Stimulated activated CD8-positive, alpha-beta memory T cell treated with anti-CD3 and anti-CD28 coated beads, Interleukin-2, amount 100 ng/mL, for 1 hour (primary cell): ENCODE results near the gene BLOC1S1.

ENCODE experiments used
- DNase-seq, 2 donors: peaks; one replicate each; pipeline ENCODE4 v3.0.0-alpha.2; 2020; ENCODE audit warnings: low read depth in 2 of 2

The BLOC1S1 gene

DNA sequence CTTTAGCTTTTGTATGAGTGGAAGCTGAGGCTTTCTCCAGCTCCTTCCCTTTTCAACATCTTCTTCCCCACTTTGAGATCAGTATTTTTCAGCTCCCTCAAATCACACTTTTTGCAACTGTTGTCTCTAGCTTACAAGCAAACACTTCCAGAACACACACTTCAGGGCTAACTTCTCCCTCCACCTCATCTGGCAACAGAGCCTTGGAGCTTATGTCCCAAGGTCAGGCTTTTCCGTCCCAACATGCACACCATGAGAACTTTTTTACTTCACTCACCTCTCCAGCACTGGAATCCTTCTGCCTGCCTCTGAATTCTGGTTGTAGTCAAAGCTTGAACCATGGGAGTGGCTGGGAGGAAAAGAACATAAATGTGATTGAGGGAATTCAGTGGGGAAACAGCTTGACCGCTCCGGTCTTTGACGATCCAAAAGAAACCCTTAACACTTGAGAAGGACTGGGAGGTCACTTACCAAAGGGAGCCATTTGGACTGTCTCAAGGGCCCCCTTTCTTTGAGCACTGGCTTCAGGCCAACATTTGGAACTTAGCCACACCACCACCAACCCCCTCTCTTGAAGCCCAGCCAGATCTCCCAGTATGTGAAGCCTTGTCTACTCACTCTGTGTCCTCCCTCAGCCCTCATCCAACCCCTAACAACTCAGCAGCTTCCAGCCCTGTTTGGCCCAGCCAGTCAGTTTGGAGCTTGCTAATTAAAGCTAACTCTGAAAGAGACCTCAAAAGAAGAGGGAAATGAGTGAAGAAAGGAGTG, 3.9 kb upstream of the BLOC1S1 start:
- no peak for DNase-seq

- DNase-seq: no peak
Observed at GRCh38 chr12:55712700-55713415, 3.0 kb upstream of the BLOC1S1 start.

GRCh38 chr12:55713721-55714120, 2.1 kb upstream of the BLOC1S1 start:
- DNase-seq: no peak

GRCh38 chr12:55715169-55715764, 579 bp upstream of the BLOC1S1 start:
- DNase-seq: no peak

DNA sequence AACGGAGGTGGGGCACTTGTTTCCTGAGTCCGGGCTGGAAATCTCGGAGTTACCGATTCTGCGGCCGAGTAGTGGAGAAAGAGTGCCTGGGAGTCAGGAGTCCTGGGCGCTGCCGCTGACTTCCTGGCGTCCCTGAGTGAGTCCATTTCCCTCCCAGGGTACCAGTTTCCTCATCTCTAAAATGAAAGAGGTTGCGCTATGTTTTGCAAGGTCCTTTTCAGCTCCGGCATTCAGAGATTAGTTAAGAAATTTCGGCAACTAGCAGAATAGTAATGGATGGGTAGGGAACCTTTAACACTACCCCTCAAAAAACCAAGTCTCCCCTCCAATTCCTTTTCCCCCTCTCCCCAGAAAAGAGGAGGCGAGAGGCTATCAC, 724 bp downstream of the BLOC1S1 start:
- no peak for DNase-seq

GRCh38 chr12:55717011-55718007, 1.5 kb downstream of the BLOC1S1 start:
- DNase-seq: no peak

- DNase-seq: no peak
Observed at GRCh38 chr12:55718015-55718414, 2.2 kb downstream of the BLOC1S1 start.

DNA sequence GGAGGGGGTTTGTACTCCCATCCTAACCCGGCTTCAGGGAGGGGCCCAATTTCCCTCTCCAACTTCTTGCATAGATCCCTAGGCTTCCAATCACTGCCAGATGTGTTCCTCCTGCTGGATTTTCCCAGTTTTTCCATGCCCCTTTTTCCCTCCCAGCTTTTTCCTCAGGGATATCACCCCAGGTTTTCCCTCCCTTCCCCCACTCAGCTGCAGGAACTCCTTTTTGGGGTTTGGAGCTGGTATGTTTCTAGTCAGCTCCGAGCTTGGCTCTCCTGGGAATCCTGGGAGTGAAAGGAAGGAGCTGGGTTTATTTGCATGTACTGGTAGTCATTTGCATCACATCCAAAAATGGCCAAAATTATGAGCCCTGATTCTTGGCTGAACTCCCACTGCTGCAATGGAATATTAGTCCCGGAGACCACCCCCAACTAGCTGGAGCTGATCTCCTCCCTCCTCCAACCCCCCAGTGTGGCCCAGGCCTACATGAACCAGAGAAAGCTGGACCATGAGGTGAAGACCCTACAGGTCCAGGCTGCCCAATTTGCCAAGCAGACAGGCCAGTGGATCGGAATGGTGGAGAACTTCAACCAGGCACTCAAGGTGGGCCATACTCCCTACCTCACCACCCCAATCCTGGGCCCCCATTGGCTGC, 2.9 kb downstream of the BLOC1S1 start:
- no peak for DNase-seq

GRCh38 chr12:55719371-55719770, 3.5 kb downstream of the BLOC1S1 start:
- DNase-seq: no peak

DNA sequence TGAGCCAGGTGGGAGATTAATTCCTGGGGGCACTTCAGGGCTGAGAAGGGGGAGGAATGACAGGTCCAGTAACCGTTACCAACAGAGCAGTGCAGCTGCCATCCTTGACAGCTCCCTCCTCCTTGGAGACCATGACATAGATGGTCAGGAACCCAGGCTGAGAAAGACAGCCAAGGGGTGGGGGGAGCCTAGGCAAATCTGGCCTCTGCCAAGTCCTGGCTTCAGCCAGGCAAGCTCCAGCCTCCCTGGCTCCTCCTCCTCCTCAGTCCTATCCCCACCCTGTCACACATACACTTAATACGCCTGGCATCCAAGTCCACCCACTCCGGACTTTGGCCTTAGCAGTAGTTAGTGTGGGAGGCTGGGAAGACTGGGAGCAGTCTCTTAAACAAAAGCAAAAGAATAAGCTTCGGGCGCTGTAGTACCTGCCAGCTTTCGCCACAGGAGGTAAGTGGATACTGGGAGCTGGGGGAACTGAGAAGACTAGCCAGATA, 4.3 kb downstream of the BLOC1S1 start, which contains the start of gene RDH5:
Gene RDH5 (plus strand): TSS at position 323 of the 494 bp plus-strand sequence. CDS start 792 bp downstream, outside the sequence.
- DNase-seq: no peak

GRCh38 chr12:55720894-55721444, 5.1 kb downstream of the BLOC1S1 start:
- no peak for DNase-seq

DNA sequence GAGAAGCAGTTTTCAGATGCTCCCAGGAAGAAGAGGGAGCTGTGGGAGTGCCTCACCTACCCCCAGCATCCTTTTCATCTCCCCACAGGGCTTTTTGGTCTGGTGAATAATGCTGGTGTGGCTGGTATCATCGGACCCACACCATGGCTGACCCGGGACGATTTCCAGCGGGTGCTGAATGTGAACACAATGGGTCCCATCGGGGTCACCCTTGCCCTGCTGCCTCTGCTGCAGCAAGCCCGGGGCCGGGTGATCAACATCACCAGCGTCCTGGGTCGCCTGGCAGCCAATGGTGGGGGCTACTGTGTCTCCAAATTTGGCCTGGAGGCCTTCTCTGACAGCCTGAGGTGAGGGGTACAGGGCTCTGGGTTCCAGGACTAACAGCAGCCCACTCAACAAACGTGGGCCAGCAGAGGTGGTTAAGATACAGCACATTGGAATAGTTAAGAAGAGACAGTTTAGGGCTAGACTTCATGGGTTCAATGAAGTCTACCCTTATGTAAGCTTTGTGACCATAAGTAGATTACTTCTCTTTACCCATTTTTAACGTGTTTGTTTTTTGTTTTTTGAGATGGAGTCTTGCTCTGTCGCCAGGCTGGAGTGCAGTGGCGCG, 5.9 kb downstream of the BLOC1S1 start:
- no peak for DNase-seq

GRCh38 chr12:55722948-55723347, 7.1 kb downstream of the BLOC1S1 start:
- DNase-seq: no peak

DNA sequence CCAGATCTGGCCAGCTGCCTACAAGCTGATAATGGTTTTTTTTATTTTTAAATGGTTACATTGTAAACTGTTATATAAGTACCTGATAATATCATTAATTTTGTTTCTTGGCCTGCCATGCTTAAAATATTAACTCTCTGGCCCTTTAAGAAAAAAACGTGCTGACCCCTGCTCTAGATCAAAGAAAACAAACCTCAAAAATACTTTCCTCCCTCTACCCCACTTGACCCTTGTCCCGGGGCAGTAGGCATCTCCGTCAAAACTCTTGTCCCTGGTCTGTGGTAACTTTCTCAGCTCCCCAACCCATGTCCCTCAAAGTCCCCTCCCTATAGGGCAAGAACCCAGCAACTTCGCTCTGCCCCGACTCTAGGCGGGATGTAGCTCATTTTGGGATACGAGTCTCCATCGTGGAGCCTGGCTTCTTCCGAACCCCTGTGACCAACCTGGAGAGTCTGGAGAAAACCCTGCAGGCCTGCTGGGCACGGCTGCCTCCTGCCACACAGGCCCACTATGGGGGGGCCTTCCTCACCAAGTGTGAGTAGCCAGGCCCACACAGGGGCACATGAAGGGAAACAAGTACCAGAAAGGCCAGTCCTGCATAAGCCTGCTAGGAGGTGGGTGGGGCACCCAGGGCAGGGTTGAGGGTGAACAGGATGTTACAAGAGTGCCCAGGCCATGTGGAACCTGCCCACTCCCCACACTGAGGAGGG, 7.8 kb downstream of the BLOC1S1 start:
- no peak for DNase-seq

- peak in 1 of 2 donors; percentile 46 for DNase-seq
Observed at GRCh38 chr12:55724226-55724939, 8.5 kb downstream of the BLOC1S1 start.

DNA sequence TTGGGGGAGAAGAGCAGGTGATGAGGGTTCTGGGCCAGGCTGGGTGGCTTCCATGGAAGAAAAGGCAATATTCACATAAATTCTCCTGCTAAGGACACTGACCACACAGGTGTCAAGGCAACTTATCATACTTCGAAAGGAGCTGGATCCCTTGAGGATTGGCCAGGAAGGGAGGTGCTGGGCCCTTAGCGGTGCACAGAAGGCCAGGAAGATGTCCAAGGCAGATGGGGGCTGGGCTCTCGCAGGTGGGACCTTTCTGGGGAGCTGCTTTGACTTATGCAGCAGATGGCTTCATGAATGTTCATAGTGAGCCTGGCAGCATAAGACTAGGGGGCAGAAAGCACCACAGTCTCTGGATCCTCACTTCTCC, 9.1 kb downstream of the BLOC1S1 start:
- no peak for DNase-seq

GRCh38 chr12:55725556-55725955, 9.7 kb downstream of the BLOC1S1 start:
- no peak for DNase-seq

GRCh38 chr12:55726971-55727370, 11.1 kb downstream of the BLOC1S1 start:
- DNase-seq: no peak

DNA sequence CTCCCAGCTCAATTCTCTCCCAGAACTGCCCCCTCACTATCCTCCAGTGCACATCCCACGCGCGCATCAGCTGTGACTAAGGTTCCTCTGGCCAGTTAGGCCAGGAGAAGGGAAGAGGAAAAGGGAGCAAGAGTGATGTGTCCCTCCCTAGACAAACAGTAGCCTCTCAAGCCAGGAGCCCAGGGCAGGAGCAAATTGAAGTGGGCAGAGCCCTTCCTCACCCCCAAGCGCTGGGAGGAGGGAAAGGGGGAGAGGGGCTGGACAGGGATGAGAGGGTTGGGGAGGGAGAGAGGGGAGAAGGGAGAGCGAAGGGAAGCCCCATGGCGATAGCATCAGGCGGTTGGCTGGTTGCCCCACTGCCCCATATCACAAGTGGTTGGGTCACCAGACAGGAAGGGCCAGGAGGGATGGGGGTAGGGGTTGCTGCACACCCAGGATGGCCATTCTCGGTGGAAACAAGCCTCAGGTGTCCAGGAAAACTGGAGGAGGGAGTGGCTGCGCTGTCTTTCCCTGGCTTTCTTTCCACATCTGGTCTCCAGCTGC, 11.9 kb downstream of the BLOC1S1 start:
- no peak for DNase-seq
